Activated CD4-positive, alpha-beta T cell treated with anti-CD3 and anti-CD28 coated beads, Interleukin-2, Interleukin-6, amounts not matched to agents 100 ng/mL and 50 ng/mL, durations not matched to agents 16 hours and 8 hours (primary cell): ENCODE data around the gene ALG1.
"Not testable (repeated sequence)": the region's sequence is repeated elsewhere in the genome, so short reads cannot be mapped to it uniquely, and the experiment has no call there.

Experiments used
- DNase-seq: peaks from one replicate; pipeline ENCODE4 v3.0.0-alpha.2; 2020

The ALG1 gene

GRCh38 chr16:5075637-5076036 is 4.0 kb downstream of the ALG1 start:
- DNase-seq: no peak

- DNase-seq: no peak
Measured at GRCh38 chr16:5077304-5077703, 5.7 kb downstream of the ALG1 start.

GRCh38 chr16:5078626-5079025 is 7.0 kb downstream of the ALG1 start:
- no peak for DNase-seq

GRCh38 chr16:5080461-5080860 is 8.8 kb downstream of the ALG1 start:
- DNase-seq: not testable (repeated sequence)

- DNase-seq: not testable (repeated sequence)
Measured at GRCh38 chr16:5080996-5081395, 9.4 kb downstream of the ALG1 start.

DNA sequence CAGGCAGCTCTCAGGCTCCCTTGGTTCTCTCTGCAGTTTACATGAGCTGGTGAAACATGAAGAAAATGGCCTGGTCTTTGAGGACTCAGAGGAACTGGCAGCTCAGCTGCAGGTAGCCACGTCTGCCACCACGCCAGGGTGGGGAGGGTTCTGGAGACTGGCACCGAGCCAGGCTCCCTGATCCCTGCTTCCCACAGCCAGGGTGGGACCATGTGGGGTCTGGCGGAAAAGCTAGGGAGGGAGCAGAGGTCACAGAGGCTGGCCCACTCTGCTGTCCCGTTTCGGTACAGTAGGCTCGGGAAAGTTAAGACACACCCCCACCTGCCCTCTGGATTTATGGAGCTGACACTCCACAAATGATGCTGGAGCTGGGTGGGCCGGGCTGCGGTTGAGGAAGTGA is 12.0 kb downstream of the ALG1 start:
- not testable (repeated sequence) for DNase-seq

GRCh38 chr16:5084099-5084731 is 12.6 kb downstream of the ALG1 start:
- not testable (repeated sequence) for DNase-seq

- DNase-seq: peak; percentile 69
Measured at GRCh38 chr16:5084802-5085201, 13.2 kb downstream of the ALG1 start.

- not testable (repeated sequence) for DNase-seq
Measured at GRCh38 chr16:5085716-5086115, 14.1 kb downstream of the ALG1 start.

DNA sequence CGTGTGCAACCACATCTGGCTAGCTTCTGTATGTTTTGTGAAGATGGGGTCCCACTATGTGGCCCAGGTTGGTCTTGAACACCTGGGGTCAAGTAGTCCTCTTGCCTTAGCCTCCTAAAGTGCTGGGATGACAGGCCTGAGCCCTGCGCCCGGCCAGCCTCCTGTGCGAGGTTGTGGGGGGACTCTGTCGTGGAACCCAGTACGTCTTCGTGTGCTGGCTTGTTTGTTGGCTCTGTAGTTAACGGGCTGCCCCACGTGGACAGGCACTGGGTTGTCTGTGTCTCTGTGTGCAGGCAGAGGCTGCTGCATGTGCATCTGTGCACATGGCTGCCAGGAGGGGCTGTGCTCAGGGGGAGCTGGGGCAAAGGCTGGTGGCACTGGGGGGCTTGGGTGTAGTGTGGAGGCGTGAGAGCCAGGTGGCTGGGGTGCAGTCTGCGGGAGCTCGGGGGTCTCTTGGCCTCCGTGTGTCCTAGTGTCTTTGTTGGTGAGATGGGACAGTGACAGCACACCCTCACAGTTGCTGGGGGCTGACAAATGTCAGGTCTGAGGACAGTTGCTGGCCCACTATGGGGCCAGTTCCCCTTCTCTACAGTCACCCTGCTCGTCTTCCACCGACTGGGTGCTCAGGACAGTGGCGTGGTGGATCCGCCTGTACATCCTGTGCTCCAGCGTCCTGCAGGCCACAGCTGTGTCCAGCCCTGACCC is 16.6 kb downstream of the ALG1 start:
- DNase-seq: not testable (repeated sequence)

DNA sequence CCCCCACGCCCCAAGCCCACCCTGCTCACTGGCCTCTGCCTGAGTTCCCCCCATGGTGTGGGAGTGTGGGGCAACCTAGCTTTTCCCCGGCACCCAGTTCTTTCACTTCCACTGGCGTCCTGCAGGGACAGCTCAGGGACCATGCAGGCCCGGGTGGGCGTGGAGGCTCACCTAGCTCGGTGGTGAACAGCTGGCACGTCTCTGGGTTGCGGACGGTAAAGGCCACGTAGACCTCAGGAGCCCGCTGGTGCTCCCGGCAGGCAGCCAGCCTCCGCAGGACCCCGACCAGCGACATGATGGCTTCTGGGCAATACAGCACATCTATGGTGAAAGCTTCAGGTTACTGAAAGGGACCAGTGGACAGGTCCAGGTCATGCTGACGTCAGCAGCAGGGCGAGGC is 17.3 kb downstream of the ALG1 start:
- DNase-seq: not testable (repeated sequence)

- DNase-seq: not testable (repeated sequence)
Measured at GRCh38 chr16:5089911-5090555, 18.4 kb downstream of the ALG1 start.

DNA sequence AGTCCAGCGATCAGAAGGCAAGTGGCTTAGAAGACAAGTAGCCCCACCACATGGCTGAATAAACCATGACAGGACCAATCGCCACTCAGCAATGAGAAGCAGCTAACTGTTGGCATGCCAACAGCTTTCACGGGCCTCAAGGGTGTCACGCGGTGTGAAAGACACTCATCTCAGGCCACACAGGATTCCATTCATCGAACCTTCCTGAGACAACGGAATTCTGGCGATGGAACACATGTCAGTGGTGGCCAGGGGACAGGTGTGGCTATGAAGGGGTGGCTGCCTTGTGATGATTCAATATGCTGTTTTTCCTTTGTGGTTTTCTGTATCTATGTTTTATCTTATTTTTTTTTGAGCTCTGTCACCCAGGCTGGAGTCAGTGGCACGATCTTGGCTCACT is 18.9 kb downstream of the ALG1 start:
- DNase-seq: not testable (repeated sequence)

DNA sequence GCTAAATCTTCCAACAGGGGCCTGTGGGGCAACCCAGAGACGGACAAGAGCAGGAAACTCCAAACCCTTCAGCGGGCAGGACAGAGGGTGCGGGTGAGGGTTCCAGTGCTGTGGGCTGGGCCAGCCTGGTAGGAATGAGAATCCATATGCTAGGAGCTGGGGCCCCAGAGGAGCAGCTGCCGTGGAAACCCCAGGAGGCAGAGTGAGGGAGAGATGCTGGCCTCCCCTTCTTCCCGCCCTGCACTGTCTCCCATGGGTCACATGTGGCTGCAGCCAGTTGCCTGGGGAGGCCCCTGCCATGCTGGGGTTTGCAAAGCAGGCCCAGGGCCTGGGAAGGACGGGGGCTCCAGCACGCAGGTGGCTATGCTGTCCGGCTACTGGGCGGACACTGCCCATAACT is 21.4 kb downstream of the ALG1 start:
- DNase-seq: not testable (repeated sequence)

GRCh38 chr16:5093746-5094145 is 22.1 kb downstream of the ALG1 start:
- DNase-seq: not testable (repeated sequence)

DNA sequence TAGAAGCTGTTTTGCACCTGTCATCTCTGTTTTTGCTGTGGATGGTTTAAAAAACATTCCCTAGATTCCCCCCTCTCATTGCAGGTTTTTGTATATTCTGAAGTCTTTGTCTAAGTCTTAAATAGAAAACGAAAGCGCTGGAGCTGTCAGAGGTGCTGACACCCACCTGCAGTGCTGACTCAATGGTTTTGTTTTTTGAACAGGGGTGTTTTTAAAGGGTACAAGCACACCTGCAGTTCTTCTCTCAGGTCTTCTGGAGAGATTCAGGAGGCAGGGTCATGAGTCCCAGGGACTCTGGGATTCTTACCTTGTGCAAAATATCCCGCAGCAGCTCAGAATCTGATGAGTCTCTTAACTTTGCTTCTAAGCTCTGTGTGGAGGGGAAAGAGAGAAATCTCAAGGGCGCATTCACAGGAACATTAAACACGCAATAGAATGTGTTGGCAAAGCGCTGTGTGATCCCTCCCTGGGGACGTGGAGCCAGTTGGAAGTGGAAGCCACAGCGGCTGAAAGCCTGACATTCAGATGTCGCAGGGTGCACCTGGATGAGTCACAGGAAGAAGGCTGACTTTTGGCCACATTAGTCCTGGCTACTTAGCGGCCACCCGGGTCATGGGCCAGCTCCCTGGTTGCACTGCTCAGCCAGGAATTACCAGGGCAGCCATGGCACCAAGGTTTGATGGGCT is 23.6 kb downstream of the ALG1 start:
- not testable (repeated sequence) for DNase-seq

GRCh38 chr16:5096437-5097060 is 24.9 kb downstream of the ALG1 start:
- not testable (repeated sequence) for DNase-seq

DNA sequence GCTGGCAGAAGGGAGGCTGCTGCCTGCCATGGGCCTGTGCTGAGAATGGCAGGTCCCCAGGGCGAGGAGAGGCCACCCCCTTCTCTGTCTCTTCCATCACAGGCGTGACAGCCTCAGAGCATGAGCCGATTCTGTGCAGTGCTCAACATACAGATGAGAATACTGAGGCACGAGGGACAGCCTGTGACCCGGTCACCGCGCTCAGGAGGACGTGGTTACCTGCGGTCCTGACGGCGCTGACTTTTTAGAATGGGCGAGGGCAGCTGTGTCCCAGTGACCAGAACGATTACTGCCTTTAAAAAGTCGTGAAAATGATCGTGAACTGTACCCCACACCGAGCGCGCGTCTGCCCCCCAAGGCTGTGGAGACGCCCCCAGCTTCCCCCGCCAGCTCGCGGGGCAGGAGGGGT is 25.4 kb downstream of the ALG1 start:
- DNase-seq: peak; percentile 39

GRCh38 chr16:5097470-5098220 is 26.0 kb downstream of the ALG1 start, which contains the start of gene EEF2KMT:
EEF2KMT (minus strand) TSS chr16:5097795; CDS start chr16:5097739, 56 bp downstream.
- DNase-seq: peak; percentile 98

DNA sequence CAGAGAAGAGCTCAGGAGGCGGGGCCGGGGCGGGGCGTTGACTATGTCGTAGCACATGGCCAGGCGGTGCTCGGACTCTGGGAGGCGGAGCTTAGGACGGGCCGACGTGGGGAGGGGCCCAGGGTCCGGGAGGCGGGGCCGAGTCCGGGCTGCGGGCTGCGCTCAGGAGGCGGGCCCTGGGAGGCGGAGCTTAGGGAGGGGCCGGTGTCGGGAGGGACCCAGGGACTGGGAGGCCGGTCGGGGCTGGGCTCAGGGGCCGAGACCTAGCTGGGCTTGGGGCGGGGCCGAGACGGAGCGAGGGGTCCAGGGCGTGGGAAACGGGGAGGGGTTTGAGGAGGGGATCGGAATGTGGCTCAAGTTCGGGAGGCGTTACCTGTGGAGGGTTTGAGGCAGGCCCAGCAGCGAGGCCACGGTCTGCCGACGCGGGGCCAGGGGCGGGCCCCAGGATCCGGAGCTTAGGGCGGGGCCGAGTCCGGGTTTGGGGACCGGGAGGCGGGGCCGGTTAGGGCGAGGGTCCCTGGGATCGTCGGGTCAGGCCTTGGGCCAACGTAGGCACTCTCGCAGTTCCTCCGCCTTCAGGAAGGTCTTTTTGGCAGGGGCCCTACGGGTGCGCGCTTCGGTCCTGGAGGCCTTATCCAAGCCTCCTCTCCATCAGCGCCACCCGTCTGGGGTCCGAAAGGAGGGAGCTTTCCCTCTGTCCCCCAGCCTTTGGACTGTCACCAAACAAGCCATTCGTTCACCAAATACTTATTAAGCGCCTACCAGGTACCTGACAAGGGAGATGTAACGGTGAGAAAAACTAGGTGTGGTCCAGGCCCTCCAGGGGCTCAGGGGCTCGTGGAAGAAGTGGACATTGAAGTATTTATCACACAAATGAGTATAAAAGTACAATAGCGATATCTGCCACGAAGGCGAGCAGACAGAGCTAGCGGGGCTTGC is 26.8 kb downstream of the ALG1 start:
- DNase-seq: peak; percentile 73

GRCh38 chr16:5099174-5099573 is 27.5 kb downstream of the ALG1 start:
- not testable (repeated sequence) for DNase-seq
